ENCODE data around the gene HGD. TPM values are rescaled to one million over a fixed set of nuclear protein-coding genes. Genes with fewer than 3 reads are reported as not detected.
"Not testable (repeated sequence)": the region's sequence is repeated elsewhere in the genome, so short reads cannot be mapped to it uniquely, and the experiment has no call there.

Gene HGD
- total and polyA plus RNA-seq, 4 donors = 0.39 to 10.0 (median 1.2) TPM; not detected in 1

DNA sequence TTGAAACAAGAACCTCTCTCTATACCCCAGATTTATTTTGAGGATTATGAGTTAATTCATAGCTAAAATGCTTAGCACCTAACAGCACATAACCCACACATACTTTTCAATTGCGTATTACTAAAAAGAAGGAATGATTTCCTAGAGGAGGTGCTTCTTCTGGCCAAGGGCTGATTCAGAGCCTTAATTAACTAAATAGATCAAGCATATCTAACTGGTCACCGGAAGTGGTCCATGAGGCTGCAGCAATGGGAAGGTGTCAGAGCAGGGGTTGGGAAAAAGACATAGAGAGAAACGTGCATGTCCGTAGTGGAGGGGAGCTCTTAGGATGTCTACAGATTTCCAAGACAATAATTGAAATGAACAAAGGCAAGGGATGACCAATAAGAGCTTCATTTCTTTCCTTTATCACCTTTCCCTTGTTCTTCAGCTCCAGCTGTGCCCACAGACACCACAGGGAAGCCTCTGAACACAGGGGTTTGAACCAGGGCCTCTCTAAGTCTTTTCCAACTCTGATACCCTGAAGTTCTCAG, 467 bp downstream of the HGD start:
- ATAC-seq (ENCODE audit: low FRiP score) (no peak), DNase-seq (no peak)
- intact Hi-C loops (cut with DNase I) = no loop called here
- Histone ChIP-seq H3K9me3 (ENCODE audit: control insufficient read depth, low read length) (no peaks in the 10 kb centered on the region), H3K27ac (ENCODE audit: low read depth in 1 of 2, low read length in 2 of 2) (no peak overlapping the region), H3K36me3 (ENCODE audit: control insufficient read depth in 1 of 2, insufficient read depth in 2 of 2, low read length in 1 of 2) (no peaks in the 10 kb centered on the region), H3K27me3 (ENCODE audit: control insufficient read depth in 1 of 2, insufficient read depth in 2 of 2, low read length in 1 of 2) (no peaks in the 10 kb centered on the region), H3K4me1 (ENCODE audit: control insufficient read depth in 1 of 2, insufficient read depth in 2 of 2, low read length in 2 of 2) (peaks cover 0 to 6% of the 10 kb centered on the region in 2 donors), H3K4me3 (ENCODE audit: low read length in 2 of 2) (no peak overlapping the region)
- 96% methylated on average over 4 of the region's 4 CpGs for WGBS, 2 donors

DNA sequence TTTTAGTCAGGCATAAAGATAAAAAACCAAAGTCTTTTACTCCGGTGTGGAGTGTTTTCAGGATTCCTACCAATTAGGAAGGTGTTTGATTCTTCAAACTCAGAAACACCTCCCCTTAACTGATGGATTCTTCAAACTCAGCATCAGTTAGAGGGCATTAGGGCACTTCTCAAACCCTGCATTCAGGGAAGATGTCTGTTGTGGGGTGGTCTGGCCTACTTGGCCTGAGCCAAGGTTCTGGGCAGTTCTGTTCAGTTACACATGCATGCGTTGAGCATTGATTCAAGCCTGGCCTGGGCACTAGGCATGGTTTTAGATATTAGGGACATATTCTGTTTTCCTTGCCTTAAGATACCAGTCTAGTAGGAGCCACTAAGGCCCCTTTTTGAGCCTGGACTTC, 1.0 kb downstream of the HGD start:
- no peak overlapping the region for H3K4me3 ChIP-seq (ENCODE audit: low read length in 2 of 2)
- H3K4me1 ChIP-seq (ENCODE audit: control insufficient read depth in 1 of 2, insufficient read depth in 2 of 2, low read length in 2 of 2) = peaks cover 0 to 6% of the 10 kb centered on the region in 2 donors
- no peak for DNase-seq
- no peak for ATAC-seq (ENCODE audit: low FRiP score)
- intact Hi-C loops (cut with DNase I) = no loop called here
- no peaks in the 10 kb centered on the region for H3K27me3 ChIP-seq (ENCODE audit: control insufficient read depth in 1 of 2, insufficient read depth in 2 of 2, low read length in 1 of 2)
- H3K27ac ChIP-seq (ENCODE audit: low read depth in 1 of 2, low read length in 2 of 2) = no peak overlapping the region
- no peaks in the 10 kb centered on the region for H3K9me3 ChIP-seq (ENCODE audit: control insufficient read depth, low read length)
- no peaks in the 10 kb centered on the region for H3K36me3 ChIP-seq (ENCODE audit: control insufficient read depth in 1 of 2, insufficient read depth in 2 of 2, low read length in 1 of 2)
- 44 to 92% methylated on average over 2 of the region's 2 CpGs for WGBS, 2 donors

DNA sequence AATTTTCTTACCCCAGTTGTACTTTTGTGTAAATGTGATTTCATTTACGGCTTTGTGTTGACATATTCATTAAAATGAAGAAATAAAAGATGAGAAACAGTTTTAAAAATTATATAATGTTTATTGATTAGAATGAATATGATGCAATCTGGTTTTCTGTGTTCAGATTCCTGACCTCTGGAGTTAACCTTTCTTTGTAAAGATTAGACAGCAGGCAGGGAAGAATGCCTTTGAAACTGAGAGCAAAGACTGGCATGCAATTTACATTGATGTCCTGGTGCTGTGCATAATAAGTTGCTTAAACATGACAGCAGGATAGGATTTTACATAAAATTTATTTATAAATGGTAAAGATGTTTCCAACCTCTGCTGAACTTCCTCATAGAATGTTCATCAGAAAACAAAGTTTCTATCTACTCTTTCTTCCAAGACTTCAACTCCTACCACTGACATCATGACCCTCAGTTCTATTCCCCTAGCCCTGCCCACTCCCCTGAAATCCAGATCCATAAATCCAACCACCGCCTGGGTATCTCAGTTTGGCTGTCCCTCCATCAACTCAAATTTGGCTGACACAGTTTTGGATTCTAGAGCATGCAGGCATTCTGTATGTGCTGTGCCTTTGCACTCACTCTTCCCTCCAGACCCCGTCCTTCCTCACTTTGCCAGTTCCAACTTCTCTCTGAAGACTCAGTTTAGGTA, 1.7 kb downstream of the HGD start:
- no peak overlapping the region for H3K4me3 ChIP-seq (ENCODE audit: low read length in 2 of 2)
- no peaks in the 10 kb centered on the region for H3K36me3 ChIP-seq (ENCODE audit: control insufficient read depth in 1 of 2, insufficient read depth in 2 of 2, low read length in 1 of 2)
- no peaks in the 10 kb centered on the region for H3K9me3 ChIP-seq (ENCODE audit: control insufficient read depth, low read length)
- no peak overlapping the region for H3K27ac ChIP-seq (ENCODE audit: low read depth in 1 of 2, low read length in 2 of 2)
- intact Hi-C loops (cut with DNase I) = no loop called here
- H3K4me1 ChIP-seq (ENCODE audit: control insufficient read depth in 1 of 2, insufficient read depth in 2 of 2, low read length in 2 of 2) = peaks cover 0 to 6% of the 10 kb centered on the region in 2 donors
- DNase-seq (no peak), ATAC-seq (ENCODE audit: low FRiP score) (no peak)
- no peaks in the 10 kb centered on the region for H3K27me3 ChIP-seq (ENCODE audit: control insufficient read depth in 1 of 2, insufficient read depth in 2 of 2, low read length in 1 of 2)
- 93 to 94% methylated on average over 3 of the region's 3 CpGs for WGBS, 2 donors

DNA sequence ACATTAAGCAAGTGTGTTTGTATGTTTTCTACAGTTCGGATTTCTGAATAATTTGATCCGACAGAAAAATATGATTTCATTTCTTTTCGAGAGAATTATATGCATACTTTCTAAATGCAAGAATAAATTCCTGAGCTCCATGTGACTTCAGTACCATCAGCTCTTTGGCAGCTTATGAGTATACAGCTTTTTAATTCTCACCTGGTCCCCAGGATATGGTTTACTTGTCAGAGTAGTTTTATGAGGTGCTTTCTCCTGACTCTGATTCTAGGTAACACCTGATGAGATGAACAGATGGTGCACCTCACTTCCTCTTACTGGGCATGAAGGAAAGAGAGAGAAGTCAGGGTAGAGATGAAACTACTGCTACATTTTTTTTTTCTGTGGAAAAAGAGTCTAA, 3.1 kb downstream of the HGD start:
- no peak overlapping the region for H3K27ac ChIP-seq (ENCODE audit: low read depth in 1 of 2, low read length in 2 of 2)
- no peaks in the 10 kb centered on the region for H3K36me3 ChIP-seq (ENCODE audit: control insufficient read depth in 1 of 2, insufficient read depth in 2 of 2, low read length in 1 of 2)
- ATAC-seq (ENCODE audit: low FRiP score) (no peak), DNase-seq (no peak)
- no peak overlapping the region for H3K4me3 ChIP-seq (ENCODE audit: low read length in 2 of 2)
- H3K9me3 ChIP-seq (ENCODE audit: control insufficient read depth, low read length) = no peaks in the 10 kb centered on the region
- intact Hi-C loops (cut with DNase I) = no loop called here
- H3K27me3 ChIP-seq (ENCODE audit: control insufficient read depth in 1 of 2, insufficient read depth in 2 of 2, low read length in 1 of 2) = no peaks in the 10 kb centered on the region
- H3K4me1 ChIP-seq (ENCODE audit: control insufficient read depth in 1 of 2, insufficient read depth in 2 of 2, low read length in 2 of 2) = peaks cover 0 to 6% of the 10 kb centered on the region in 2 donors
- WGBS, 2 donors = 3 to 7% methylated on average over 3 of the region's 3 CpGs

DNA sequence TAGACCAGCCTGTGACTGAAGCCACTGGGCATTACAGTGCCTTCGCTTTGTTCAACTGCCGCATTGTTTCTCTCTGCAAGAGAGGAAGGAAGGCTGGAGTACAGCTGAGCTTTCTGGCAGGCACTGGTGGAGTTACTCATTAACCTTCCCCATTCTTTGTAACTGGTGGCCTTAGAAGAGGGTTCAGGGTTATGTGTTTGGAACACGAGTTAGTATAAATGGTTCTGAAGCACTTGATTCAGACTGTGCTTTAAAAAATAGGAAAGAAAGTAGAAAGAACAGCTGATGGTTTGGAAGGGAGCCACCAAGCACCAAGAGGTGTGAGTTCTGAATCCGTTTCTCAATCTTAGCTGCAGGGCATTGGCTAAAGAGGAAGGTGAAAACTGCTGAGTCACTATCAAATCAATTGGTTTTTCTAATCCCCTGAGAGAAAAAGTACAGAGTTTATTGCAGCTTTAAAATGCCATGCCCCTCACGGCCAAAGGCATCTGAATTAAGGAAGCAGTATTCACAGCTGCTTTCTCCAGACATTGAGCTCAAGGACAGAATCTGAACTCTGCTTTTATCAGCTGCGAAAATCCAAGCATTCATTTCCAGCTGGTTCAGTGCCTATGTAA, 3.6 kb downstream of the HGD start:
- H3K9me3 ChIP-seq (ENCODE audit: control insufficient read depth, low read length) = no peaks in the 10 kb centered on the region
- peak overlapping the region in 1 of 2 donors; percentile 63 for H3K27ac ChIP-seq (ENCODE audit: low read depth in 1 of 2, low read length in 2 of 2)
- ATAC-seq (ENCODE audit: low FRiP score) (peak; percentile 72), DNase-seq (peak in 1 of 2 donors; percentile 48)
- intact Hi-C loops (cut with DNase I) = no loop called here
- H3K27me3 ChIP-seq (ENCODE audit: control insufficient read depth in 1 of 2, insufficient read depth in 2 of 2, low read length in 1 of 2) = no peaks in the 10 kb centered on the region
- peaks cover 0 to 6% of the 10 kb centered on the region in 2 donors for H3K4me1 ChIP-seq (ENCODE audit: control insufficient read depth in 1 of 2, insufficient read depth in 2 of 2, low read length in 2 of 2)
- peak overlapping the region in 1 of 2 donors; percentile 54 for H3K4me3 ChIP-seq (ENCODE audit: low read length in 2 of 2)
- no peaks in the 10 kb centered on the region for H3K36me3 ChIP-seq (ENCODE audit: control insufficient read depth in 1 of 2, insufficient read depth in 2 of 2, low read length in 1 of 2)
- 0 to 3% methylated on average over 6 of the region's 6 CpGs for WGBS, 2 donors

DNA sequence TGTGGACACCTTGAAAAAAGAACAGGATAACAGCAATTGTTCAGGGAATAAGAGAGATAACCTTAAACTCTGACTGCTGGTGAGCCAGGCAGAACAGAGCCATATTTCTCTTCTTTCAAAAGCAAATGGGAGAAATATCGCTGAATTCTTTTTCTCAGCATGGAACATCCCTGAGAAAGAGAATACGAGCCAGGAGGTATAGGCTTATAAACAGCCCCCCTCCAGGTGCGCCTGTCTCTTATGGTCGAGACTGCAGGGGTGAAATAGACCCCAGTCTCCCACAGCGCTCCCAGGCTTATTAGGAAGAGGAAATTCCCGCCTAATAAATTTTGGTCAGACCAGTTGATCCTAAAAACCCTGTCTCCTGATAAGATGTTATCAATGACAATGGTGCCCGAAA, 4.8 kb downstream of the HGD start:
- H3K4me3 ChIP-seq (ENCODE audit: low read length in 2 of 2); H3K27me3 ChIP-seq (ENCODE audit: control insufficient read depth in 1 of 2, insufficient read depth in 2 of 2, low read length in 1 of 2); ATAC-seq (ENCODE audit: low FRiP score); H3K27ac ChIP-seq (ENCODE audit: low read depth in 1 of 2, low read length in 2 of 2); H3K36me3 ChIP-seq (ENCODE audit: control insufficient read depth in 1 of 2, insufficient read depth in 2 of 2, low read length in 1 of 2); H3K4me1 ChIP-seq (ENCODE audit: control insufficient read depth in 1 of 2, insufficient read depth in 2 of 2, low read length in 2 of 2); DNase-seq; intact Hi-C loops (cut with DNase I); H3K9me3 ChIP-seq (ENCODE audit: control insufficient read depth, low read length): not testable (repeated sequence)
- WGBS, 2 donors = 85 to 92% methylated on average over 7 of the region's 7 CpGs

DNA sequence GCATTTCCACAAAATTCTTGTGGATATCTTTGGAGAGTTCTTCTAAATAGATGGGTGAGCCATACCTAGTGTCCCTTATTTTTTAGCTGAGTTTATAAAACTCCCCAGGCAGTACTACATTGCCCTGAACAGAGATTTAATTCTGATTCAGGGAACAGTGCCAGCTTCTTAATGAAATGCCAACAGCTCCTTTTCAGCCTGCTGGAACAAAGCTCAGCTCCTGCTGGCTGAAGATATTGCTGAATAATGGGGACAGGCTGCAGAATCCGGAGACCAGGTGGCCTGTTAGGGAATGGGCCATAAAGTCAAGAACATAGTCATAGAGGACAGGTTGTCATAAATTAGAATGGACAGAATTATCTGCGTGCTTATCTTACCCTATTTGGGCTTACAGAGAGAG, 8.9 kb downstream of the HGD start:
- Histone ChIP-seq H3K4me1 (ENCODE audit: control insufficient read depth in 1 of 2, insufficient read depth in 2 of 2, low read length in 2 of 2) (peaks cover 0 to 2% of the 10 kb centered on the region in 2 donors), H3K4me3 (ENCODE audit: low read length in 2 of 2) (no peak overlapping the region), H3K9me3 (ENCODE audit: control insufficient read depth, low read length) (no peaks in the 10 kb centered on the region), H3K27me3 (ENCODE audit: control insufficient read depth in 1 of 2, insufficient read depth in 2 of 2, low read length in 1 of 2) (no peaks in the 10 kb centered on the region), H3K36me3 (ENCODE audit: control insufficient read depth in 1 of 2, insufficient read depth in 2 of 2, low read length in 1 of 2) (no peaks in the 10 kb centered on the region), H3K27ac (ENCODE audit: low read depth in 1 of 2, low read length in 2 of 2) (no peak overlapping the region)
- ATAC-seq (ENCODE audit: low FRiP score) = no peak
- intact Hi-C loops (cut with DNase I) = no loop called here
- DNase-seq = no peak
- WGBS, 2 donors = 16 to 44% methylated on average over 2 of the region's 2 CpGs

DNA sequence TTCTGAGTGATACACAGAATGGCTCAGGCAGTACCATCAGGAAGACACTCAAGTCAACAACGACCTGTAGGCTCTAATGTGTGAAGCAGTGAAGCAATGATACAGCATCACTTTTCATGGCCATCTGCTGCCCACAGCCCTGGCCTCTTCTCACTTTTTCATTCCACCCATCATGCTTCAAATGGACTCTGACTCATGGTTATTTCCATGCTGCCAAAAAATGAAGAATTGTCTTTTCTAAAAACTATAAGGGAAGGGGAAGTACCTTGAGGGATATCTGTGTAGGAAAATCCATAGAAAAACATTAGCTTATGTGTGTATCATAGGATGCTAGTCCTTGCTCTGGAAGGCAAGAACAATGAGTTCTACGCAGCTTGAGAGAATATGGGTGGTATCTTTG, 11.5 kb downstream of the HGD start:
- DNase-seq = no peak
- WGBS, 2 donors = 72 to 74% methylated on average over 2 of the region's 2 CpGs
- Histone ChIP-seq H3K4me3 (ENCODE audit: low read length in 2 of 2) (no peak overlapping the region), H3K4me1 (ENCODE audit: control insufficient read depth in 1 of 2, insufficient read depth in 2 of 2, low read length in 2 of 2) (no peaks in the 10 kb centered on the region), H3K27me3 (ENCODE audit: control insufficient read depth in 1 of 2, insufficient read depth in 2 of 2, low read length in 1 of 2) (no peaks in the 10 kb centered on the region), H3K36me3 (ENCODE audit: control insufficient read depth in 1 of 2, insufficient read depth in 2 of 2, low read length in 1 of 2) (no peaks in the 10 kb centered on the region), H3K9me3 (ENCODE audit: control insufficient read depth, low read length) (no peaks in the 10 kb centered on the region), H3K27ac (ENCODE audit: low read depth in 1 of 2, low read length in 2 of 2) (no peak overlapping the region)
- intact Hi-C loops (cut with DNase I) = no loop called here
- ATAC-seq (ENCODE audit: low FRiP score) = no peak

DNA sequence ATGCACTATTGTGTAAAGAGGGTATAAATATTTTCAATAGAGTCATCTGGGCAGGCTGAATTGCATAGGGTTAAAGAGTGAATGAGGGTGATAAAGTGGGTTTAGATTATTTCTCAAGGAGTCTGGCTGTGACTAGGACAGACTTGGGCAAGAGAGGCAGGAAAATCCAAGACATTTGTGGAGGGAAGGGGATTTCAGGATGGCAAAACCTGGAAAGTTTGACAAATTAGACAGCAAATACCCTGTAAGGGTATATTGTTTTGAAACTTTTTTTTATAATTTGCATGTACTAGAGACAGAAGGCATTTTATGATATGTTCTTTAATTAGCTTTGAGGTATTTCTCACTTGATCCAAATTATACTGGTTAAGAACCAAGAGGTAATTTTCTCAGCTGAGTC, 17.1 kb downstream of the HGD start:
- Histone ChIP-seq H3K27ac (ENCODE audit: low read depth in 1 of 2, low read length in 2 of 2) (no peak overlapping the region), H3K4me1 (ENCODE audit: control insufficient read depth in 1 of 2, insufficient read depth in 2 of 2, low read length in 2 of 2) (no peaks in the 10 kb centered on the region), H3K9me3 (ENCODE audit: control insufficient read depth, low read length) (no peaks in the 10 kb centered on the region), H3K27me3 (ENCODE audit: control insufficient read depth in 1 of 2, insufficient read depth in 2 of 2, low read length in 1 of 2) (peaks cover 0 to under 1% of the 10 kb centered on the region in 2 donors), H3K4me3 (ENCODE audit: low read length in 2 of 2) (no peak overlapping the region), H3K36me3 (ENCODE audit: control insufficient read depth in 1 of 2, insufficient read depth in 2 of 2, low read length in 1 of 2) (no peaks in the 10 kb centered on the region)
- DNase-seq = no peak
- no peak for ATAC-seq (ENCODE audit: low FRiP score)
- intact Hi-C loops (cut with DNase I) = no loop called here

All from aorta (tissue), 5 donors.